Psoas muscle (tissue), 8 donors: ENCODE data around the gene PTCD3. TPM values are rescaled to one million over a fixed set of nuclear protein-coding genes. Genes with fewer than 3 reads are reported as not detected.

Source experiments
- ATAC-seq, 4 donors: fragments of 200-7000 bp; cut with Tn5 transposase; one replicate each; pipeline ENCODE4 v1.9.1; 2020; ENCODE audit warnings: moderate library complexity in 3 of 4, mild to moderate bottlenecking in 2 of 4
- DNase-seq, 2 donors: peaks; one replicate each; pipeline ENCODE4 v3.0.0-alpha.2; 2020
- H3K27ac ChIP-seq: fragments of 200-600 bp; one replicate; pipeline ENCODE4 v1.8.0; 2022
- H3K27me3 ChIP-seq, 3 donors: fragments of 200-600 bp in 1 of 3; one replicate each; pipeline versions ENCODE4 v1.6.1 to v1.8.0; 2013 to 2022; ENCODE audit warnings: low read length in 2 of 3, mild to moderate bottlenecking in 2 of 3, moderate library complexity in 1 of 3; ENCODE audit not compliant: insufficient read depth in 3 of 3
- H3K36me3 ChIP-seq, 2 donors: fragments of 200-600 bp in 1 of 2; one replicate each; pipeline versions ENCODE4 v1.6.1 to v1.8.0; 2013 to 2022; ENCODE audit warnings: low read depth in 1 of 2, mild to moderate bottlenecking in 1 of 2, moderate library complexity in 1 of 2; ENCODE audit not compliant: insufficient read depth in 1 of 2
- H3K4me1 ChIP-seq: fragments of 200-600 bp; one replicate; pipeline ENCODE4 v1.8.0; 2022
- H3K4me3 ChIP-seq: fragments of 200-600 bp; one replicate; pipeline ENCODE4 v1.8.0; 2022; ENCODE audit warnings: mild to moderate bottlenecking
- H3K9me3 ChIP-seq: fragments of 200-600 bp; one replicate; pipeline ENCODE4 v1.8.0; 2022
- WGBS, 3 donors: extraction: QIAGEN DNeasy Blood & Tissue Kit; methylation state at CpG; one replicate each; pipeline versions ENCODE4 v1.1.6 to v1.1.7; 2013; 5-methylcytosine and 5-hydroxymethylcytosine counted together
- intact Hi-C, 2 donors: fragments of 100-400 bp; cut with DNase I; formaldehyde crosslinking; loops; one replicate each; pipeline versions ENCODE4 v1.11.0 to v1.14.2; 2022
- polyA plus RNA-seq, 3 donors: library from polyadenylated mRNA; stranded (reverse); fragments of 200-250 nt; gene quantifications; one replicate each; pipeline ENCODE4 v1.2.3, GENCODE V29; 2013
- total RNA-seq, 4 donors: library from RNA; stranded (reverse); fragmentation: NEBNext Ultra II Directional in 2 of 4; extraction: Animal tissue kit (Norgen Biotek cat#: 25700) in 2 of 4; gene quantifications; one replicate each; pipeline versions ENCODE4 v1.2.1 to v1.2.4, GENCODE V29; 2021 to 2023
- TF ChIP-seq, protein P1 (sequence below): fragments of 200-600 bp; IDR thresholded peaks from one replicate; pipeline ENCODE4 v1.8.0; 2022; ENCODE audit warnings: antibody characterized with exemption
- donor health status: healthy with polysubstance abuse.
- donor health status: DM: no; HTN: no; CAD: no; lungs with moderate emphysema.
- donor health status: Bipolar disorder and iron deficiency.
- donor health status: healthy.
- donor health status: DM: yes; HTN: yes; CAD: no.
- donor health status: DM: no; HTN: no; CAD: no.
- donor health status: DM: no; HTN: no; CAD: no.
- donor health status: DM: yes; HTN: yes; CAD: no.

PTCD3 gene
- total and polyA plus RNA-seq, 7 donors = 32.8 to 148 (median 92.5) TPM

DNA sequence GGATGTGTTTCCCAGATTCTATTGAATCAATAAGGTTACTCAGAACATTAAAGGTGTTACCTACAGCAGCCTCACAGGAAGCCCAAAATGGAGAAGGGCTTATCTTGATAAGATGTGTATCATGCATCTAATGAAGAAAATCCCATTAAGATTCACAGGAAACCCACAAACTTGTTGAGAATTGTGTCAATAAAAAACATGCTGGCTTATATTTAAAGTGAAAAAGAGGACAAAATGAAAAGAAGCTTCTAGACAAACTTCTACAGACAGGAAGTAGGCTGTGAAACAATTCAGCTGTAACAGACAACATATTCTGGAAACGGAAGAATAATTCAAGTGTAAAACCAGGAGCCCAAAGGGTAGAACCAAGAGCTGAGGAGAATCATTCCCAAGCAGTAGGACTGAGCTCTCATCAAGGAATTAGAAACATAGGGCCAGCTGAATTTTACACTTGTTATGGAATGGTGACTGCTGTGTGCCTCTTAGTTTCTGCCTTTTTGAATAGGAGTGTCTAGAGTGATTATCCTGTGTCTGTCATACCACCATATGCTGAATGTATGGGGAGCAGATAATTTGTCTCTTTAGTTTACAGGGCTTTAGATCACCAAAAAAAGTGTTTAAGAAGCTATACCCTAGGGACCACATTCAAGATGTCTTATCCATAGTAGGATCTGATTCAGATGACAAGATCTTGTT lies 79.6 kb downstream of the PTCD3 start:
- ATAC-seq (peak in 1 of 4 donors; percentile 16), DNase-seq (no peak)
- no peaks in the 10 kb centered on the region for H3K27me3 ChIP-seq
- TF ChIP-seq, protein P1, sequence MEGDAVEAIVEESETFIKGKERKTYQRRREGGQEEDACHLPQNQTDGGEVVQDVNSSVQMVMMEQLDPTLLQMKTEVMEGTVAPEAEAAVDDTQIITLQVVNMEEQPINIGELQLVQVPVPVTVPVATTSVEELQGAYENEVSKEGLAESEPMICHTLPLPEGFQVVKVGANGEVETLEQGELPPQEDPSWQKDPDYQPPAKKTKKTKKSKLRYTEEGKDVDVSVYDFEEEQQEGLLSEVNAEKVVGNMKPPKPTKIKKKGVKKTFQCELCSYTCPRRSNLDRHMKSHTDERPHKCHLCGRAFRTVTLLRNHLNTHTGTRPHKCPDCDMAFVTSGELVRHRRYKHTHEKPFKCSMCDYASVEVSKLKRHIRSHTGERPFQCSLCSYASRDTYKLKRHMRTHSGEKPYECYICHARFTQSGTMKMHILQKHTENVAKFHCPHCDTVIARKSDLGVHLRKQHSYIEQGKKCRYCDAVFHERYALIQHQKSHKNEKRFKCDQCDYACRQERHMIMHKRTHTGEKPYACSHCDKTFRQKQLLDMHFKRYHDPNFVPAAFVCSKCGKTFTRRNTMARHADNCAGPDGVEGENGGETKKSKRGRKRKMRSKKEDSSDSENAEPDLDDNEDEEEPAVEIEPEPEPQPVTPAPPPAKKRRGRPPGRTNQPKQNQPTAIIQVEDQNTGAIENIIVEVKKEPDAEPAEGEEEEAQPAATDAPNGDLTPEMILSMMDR = no peak
- 25 to 43% (median 41%) methylated on average over 1 of the region's 1 CpG for WGBS, 3 donors
- H3K36me3 ChIP-seq = peaks cover 4 to 18% of the 10 kb centered on the region in 2 donors
- peak overlapping the region; percentile 43 for H3K27ac ChIP-seq
- intact Hi-C loops = no loop called here
- H3K9me3 ChIP-seq = no peaks in the 10 kb centered on the region
- H3K4me3 ChIP-seq = no peak overlapping the region
- H3K4me1 ChIP-seq = peaks cover 68% of the 10 kb centered on the region

DNA sequence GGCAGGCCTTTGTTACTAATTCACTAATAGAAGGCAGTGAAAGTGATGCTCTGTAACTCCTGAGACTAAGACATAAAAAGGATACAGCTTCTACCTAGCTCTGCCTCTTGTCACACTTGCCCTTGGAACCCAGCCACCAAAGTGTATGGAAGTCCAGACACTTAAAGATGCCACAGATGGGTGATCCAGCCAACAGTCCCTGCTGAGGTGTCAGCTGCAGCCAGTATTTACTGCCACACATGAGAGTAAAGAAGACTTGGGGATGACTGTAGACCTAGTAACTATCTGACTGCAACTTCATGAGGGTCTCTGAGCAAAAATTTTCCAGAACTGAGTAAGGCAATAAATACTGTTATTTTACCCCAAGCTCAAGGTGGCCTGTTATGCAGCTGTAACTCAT lies 80.4 kb downstream of the PTCD3 start:
- peak overlapping the region; percentile 43 for H3K27ac ChIP-seq
- intact Hi-C loops = no loop called here
- TF ChIP-seq, protein P1 = no peak

DNA sequence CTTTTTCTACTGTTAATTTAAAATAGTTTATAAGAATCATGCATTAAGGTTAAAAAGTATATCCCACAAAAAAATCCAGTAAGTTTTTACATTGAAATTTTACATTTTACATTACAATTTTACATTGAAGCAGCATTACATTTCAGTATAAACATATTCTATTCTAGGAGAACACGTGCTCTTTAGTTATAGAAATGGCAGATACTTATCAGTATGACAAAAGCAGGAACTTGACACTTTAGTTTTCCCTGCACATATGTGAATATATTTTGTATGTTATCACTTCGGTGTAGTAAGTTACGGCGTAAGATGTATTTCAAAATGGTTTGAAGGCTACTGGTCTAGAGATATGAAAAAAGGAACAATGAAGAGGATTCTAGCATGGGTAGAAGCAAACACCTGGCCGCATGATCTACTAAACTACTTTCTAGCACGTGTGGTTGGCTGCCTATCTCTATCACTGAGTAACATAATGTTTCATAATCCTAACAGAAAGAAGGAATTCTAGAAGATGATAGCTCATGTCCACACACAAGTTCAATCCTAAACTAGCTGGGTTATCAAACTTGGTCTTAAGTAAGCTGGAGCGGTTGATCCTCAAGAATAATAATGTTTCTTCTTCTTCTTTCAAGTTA lies 83.9 kb downstream of the PTCD3 start:
- Histone ChIP-seq H3K4me1 (peaks cover 84% of the 10 kb centered on the region), H3K4me3 (no peak overlapping the region), H3K9me3 (no peaks in the 10 kb centered on the region), H3K36me3 (peaks cover 0 to 17% of the 10 kb centered on the region in 2 donors), H3K27me3 (no peaks in the 10 kb centered on the region), H3K27ac (peak overlapping the region; percentile 1)
- DNase-seq (no peak), ATAC-seq (no peak)
- TF ChIP-seq, protein P1 = no peak
- intact Hi-C loops = no loop called here
- 75 to 76% (median 75%) methylated on average over 7 of the region's 7 CpGs for WGBS, 3 donors

More for the DNA sequence above, 80.4 kb downstream of the PTCD3 start:
- no peak overlapping the region for H3K4me3 ChIP-seq
- H3K36me3 ChIP-seq = peaks cover 0 to 17% of the 10 kb centered on the region in 2 donors
- no peaks in the 10 kb centered on the region for H3K27me3 ChIP-seq
- H3K4me1 ChIP-seq = peaks cover 74% of the 10 kb centered on the region
- ATAC-seq (no peak), DNase-seq (no peak)
- H3K9me3 ChIP-seq = no peaks in the 10 kb centered on the region

Other genes starting within 250 kb of the PTCD3 start
- 10 to 100 TPM in 3 of 4 donors, 1 to 10 TPM in 1; 7.9 to 19.5 (median 12.4) TPM for gene ST3GAL5, start 217.2 kb upstream of the PTCD3 start, total RNA-seq
- 10 to 100 TPM; 14.6 to 35.6 (median 15.3) TPM for gene ST3GAL5, start 217.2 kb upstream of the PTCD3 start, polyA plus RNA-seq
- gene POLR1A, start 349 bp upstream of the PTCD3 start, total RNA-seq = 10 to 100 TPM; 27.0 to 41.6 (median 36.8) TPM
- 10 to 100 TPM in 2 of 3 donors, 1 to 10 TPM in 1; 6.1 to 15.1 (median 11.9) TPM for gene POLR1A, start 349 bp upstream of the PTCD3 start, polyA plus RNA-seq
- 100 to 1,000 TPM; 141 to 272 (median 167) TPM for gene IMMT, start 89.2 kb downstream of the PTCD3 start, total RNA-seq
- 100 to 1,000 TPM; 132 to 185 (median 148) TPM for gene IMMT, start 89.2 kb downstream of the PTCD3 start, polyA plus RNA-seq
- 10 to 100 TPM; 39.7 to 67.4 (median 47.9) TPM for gene MRPL35, start 93.2 kb downstream of the PTCD3 start, total RNA-seq
- gene MRPL35, start 93.2 kb downstream of the PTCD3 start, polyA plus RNA-seq = 10 to 100 TPM; 46.3 to 94.7 (median 65.8) TPM
- gene REEP1, start 231.4 kb downstream of the PTCD3 start, total RNA-seq = 10 to 100 TPM in 2 of 4 donors, 1 to 10 TPM in 2; 4.1 to 16.1 (median 9.7) TPM
- 1 to 10 TPM; 1.2 to 8.2 (median 4.8) TPM for gene REEP1, start 231.4 kb downstream of the PTCD3 start, polyA plus RNA-seq